Fibroblast of pulmonary artery (primary cell): ENCODE data around the gene MEGF11.

Experiments
- DNase-seq: peaks from one replicate; pipeline ENCODE4 v3.0.0-alpha.2; 2010; ENCODE audit warnings: low read depth
- H3K4me3 ChIP-seq: replicated peaks from 2 replicates; pipeline ENCODE4 v1.5.1; 2011; ENCODE audit warnings: low read depth, mild to moderate bottlenecking, control low read depth, low read length, moderate library complexity
- TF ChIP-seq, protein P1 (sequence below): IDR thresholded peaks from 2 replicates; pipeline ENCODE4 v1.5.1; 2011; ENCODE audit warnings: mild to moderate bottlenecking, control low read depth, low read length, inconsistent platforms; ENCODE audit errors: missing control alignments

MEGF11 gene

DNA sequence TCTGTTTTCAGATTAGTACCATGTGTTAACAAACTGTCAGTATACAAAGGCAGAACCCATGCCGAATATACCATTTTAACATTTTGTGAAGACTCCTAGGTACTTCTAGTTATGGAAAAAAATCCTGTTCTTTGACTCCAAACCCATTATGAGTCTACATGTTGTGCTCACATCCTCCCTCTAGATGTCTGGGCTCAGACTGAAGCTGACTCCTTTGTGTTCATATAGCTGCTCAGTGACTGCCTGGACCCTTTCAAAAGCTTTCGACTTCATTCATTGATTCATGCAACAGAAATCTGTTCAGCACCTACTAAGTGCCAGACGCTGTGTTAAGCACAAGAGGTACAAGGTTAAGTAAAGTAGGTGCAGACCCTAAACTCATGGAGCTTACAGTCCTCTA is 60.5 kb downstream of the MEGF11 start:
- no peak for DNase-seq
- no peak overlapping the region for H3K4me3 ChIP-seq
- TF ChIP-seq, protein P1, sequence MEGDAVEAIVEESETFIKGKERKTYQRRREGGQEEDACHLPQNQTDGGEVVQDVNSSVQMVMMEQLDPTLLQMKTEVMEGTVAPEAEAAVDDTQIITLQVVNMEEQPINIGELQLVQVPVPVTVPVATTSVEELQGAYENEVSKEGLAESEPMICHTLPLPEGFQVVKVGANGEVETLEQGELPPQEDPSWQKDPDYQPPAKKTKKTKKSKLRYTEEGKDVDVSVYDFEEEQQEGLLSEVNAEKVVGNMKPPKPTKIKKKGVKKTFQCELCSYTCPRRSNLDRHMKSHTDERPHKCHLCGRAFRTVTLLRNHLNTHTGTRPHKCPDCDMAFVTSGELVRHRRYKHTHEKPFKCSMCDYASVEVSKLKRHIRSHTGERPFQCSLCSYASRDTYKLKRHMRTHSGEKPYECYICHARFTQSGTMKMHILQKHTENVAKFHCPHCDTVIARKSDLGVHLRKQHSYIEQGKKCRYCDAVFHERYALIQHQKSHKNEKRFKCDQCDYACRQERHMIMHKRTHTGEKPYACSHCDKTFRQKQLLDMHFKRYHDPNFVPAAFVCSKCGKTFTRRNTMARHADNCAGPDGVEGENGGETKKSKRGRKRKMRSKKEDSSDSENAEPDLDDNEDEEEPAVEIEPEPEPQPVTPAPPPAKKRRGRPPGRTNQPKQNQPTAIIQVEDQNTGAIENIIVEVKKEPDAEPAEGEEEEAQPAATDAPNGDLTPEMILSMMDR: no peak

DNA sequence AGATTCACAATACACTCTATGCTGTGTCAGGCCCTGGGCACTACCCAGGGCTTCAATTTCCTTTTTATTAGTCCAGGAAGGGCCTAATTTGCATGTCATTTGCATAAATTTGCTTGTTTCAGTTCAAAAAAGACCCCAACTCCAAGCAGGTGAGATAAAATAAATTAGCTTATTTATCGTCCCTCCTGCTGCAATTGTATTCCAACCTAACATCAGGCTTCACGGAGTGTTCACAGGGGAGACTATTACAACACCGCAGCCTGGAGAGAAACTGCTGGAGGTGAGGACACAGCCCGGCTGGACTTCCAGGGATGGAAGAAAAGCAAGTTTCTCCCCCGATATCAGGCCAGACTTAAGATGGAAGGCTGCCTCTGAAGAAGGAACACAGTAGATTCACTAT is 62.8 kb downstream of the MEGF11 start:
- TF ChIP-seq, protein P1: no peak
- no peak for DNase-seq
- H3K4me3 ChIP-seq: no peak overlapping the region

DNA sequence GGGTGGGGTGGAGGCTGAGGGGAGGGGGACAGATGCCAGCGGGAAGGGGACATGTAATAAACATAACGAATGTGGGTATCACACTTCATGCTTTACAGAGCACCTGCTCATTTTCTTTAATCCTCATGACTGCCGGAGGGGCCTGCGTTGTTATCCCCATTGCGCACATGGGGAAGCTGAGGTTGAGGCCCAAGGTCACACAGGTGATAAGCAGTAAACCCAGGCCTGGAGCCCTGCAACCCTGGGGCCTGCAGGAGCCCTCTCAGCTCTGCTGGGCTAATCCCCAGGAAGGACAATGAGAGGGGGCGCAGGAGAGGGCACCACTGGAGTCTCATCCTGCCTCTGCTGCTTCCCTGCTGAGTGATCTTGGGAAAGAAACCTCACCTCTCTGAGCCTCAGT is 64.3 kb downstream of the MEGF11 start:
- TF ChIP-seq, protein P1: no peak
- no peak overlapping the region for H3K4me3 ChIP-seq
- DNase-seq: no peak

DNA sequence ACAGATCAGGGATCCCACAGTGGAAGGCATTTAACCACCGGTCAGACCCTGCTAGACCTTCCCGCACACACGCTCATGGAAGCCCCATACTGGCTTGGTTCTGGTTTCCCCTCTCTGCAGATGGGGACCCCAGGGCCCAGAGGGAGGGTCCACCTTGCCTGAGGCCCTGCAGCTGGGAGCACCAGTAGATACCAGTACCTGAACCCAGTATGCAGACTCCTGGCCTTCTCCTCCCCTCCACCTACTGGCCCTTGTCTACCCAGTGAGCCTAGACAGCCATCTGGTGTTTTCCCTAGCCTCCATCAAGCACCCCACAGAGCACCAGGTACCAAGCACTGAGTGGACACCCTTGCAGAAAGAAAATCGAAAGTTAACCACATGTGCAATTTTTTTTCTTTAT is 65.1 kb downstream of the MEGF11 start:
- TF ChIP-seq, protein P1: no peak
- H3K4me3 ChIP-seq: no peak overlapping the region
- DNase-seq: no peak

DNA sequence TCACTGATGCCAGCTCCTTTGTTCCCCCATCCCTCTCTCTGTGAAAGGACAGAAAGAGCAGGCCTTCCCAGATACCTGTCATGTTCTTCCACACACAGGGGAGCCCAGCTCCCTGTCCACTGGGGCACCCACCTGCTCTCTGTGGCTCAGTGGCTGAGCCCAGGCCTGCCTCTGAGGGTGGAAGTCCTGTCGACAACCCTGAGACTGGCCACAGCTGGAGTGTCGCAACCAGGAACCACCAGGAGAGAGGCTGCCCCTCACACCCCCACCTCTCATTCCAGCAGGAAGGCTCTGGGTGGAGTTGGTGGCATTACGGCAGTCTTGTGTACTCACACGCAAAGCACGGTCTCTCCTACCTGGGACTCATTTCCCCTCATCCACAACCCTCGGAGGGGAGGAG is 66.3 kb downstream of the MEGF11 start:
- no peak overlapping the region for H3K4me3 ChIP-seq
- DNase-seq: peak; percentile 6
- TF ChIP-seq, protein P1: no peak

DNA sequence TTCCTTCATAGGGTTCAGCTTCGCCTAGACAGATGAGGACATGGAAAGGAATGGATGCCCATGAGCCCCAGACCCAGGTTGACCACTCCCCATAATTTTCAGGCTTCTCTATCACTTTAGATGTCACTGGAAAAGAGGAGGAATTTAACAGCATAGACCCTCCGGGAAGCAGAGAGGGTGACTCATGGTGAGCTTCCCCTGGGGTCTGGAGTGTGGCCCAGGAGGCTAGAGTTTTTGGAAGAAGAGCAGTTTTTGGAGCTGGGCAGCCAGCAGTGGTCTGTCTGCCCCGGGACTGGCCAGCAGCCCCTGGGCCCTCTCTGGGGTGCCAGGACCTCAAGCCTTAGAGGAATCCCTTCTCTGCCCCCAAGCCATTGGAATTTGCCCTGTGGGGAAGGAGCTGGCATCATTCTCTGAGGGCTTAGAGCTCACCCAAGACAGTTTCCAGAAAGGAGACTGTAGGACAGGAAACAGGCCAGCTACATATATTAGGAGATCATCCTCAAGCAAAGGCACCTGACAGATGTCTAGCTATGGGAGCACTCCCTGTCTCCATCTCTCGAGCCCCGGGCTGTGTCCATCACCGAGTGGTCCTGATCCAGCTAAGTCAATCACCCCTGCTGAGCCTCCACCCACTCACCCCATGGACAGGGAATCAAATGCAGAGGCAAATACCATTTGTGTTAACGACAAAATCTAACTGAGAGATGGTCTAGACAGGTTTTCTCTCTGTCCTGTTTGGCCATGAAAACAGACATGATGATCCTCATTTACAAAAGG is 67.3 kb downstream of the MEGF11 start:
- no peak overlapping the region for H3K4me3 ChIP-seq
- TF ChIP-seq, protein P1: no peak
- peak; percentile 5 for DNase-seq
